Measurements from ENCODE around the gene SLC9A7.

Gene SLC9A7

GRCh38 chrX:46643636-46644035 is 115.3 kb downstream of the SLC9A7 start:
- no peak for DNase-seq

- peak in 1 of 2 experiments; percentile 35 for DNase-seq
Measured at GRCh38 chrX:46642145-46642544, 116.8 kb downstream of the SLC9A7 start.

- peak in 1 of 2 experiments; percentile 10 for DNase-seq
Measured at GRCh38 chrX:46637938-46638337, 121.0 kb downstream of the SLC9A7 start.

- no peak for DNase-seq
Measured at GRCh38 chrX:46636223-46636622, 122.7 kb downstream of the SLC9A7 start.

- no peak for DNase-seq
Measured at GRCh38 chrX:46635186-46635585, 123.7 kb downstream of the SLC9A7 start.

GRCh38 chrX:46634577-46634976 is 124.3 kb downstream of the SLC9A7 start:
- DNase-seq = no peak

GRCh38 chrX:46630141-46630540 is 128.8 kb downstream of the SLC9A7 start:
- no peak for DNase-seq

GRCh38 chrX:46628460-46629371 is 130.2 kb downstream of the SLC9A7 start:
- no peak for DNase-seq

GRCh38 chrX:46627711-46628419 is 131.1 kb downstream of the SLC9A7 start:
- DNase-seq = no peak

- no peak for DNase-seq
Measured at GRCh38 chrX:46627062-46627461, 131.9 kb downstream of the SLC9A7 start.

- DNase-seq = no peak
Measured at GRCh38 chrX:46626566-46626965, 132.4 kb downstream of the SLC9A7 start.

- DNase-seq = no peak
Measured at GRCh38 chrX:46624090-46624786, 134.7 kb downstream of the SLC9A7 start.

GRCh38 chrX:46621572-46621971 is 137.3 kb downstream of the SLC9A7 start:
- DNase-seq = no peak

GRCh38 chrX:46620505-46620904 is 138.4 kb downstream of the SLC9A7 start:
- DNase-seq = no peak

- no peak for DNase-seq
Measured at GRCh38 chrX:46618947-46619346, 140.0 kb downstream of the SLC9A7 start.

- DNase-seq = no peak
Measured at GRCh38 chrX:46617906-46618305, 141.0 kb downstream of the SLC9A7 start.

GRCh38 chrX:46611658-46612362 is 147.1 kb downstream of the SLC9A7 start:
- DNase-seq = no peak

GRCh38 chrX:46610070-46610658 is 148.8 kb downstream of the SLC9A7 start:
- no peak for DNase-seq

- no peak for DNase-seq
Measured at GRCh38 chrX:46607916-46608315, 151.0 kb downstream of the SLC9A7 start.

GRCh38 chrX:46602468-46603102 is 156.3 kb downstream of the SLC9A7 start:
- no peak for DNase-seq

- DNase-seq = no peak
Measured at GRCh38 chrX:46601283-46601682, 157.6 kb downstream of the SLC9A7 start.

GRCh38 chrX:46599051-46599560 is 159.8 kb downstream of the SLC9A7 start:
- DNase-seq = no peak

Measured in SW 1271 (cell line).